ENCODE data around the gene KRT80. TPM values are rescaled to one million over a fixed set of nuclear protein-coding genes. Genes with fewer than 3 reads are reported as not detected.

The KRT80 gene
- total RNA-seq, 1 donor, result 1.3 TPM

DNA sequence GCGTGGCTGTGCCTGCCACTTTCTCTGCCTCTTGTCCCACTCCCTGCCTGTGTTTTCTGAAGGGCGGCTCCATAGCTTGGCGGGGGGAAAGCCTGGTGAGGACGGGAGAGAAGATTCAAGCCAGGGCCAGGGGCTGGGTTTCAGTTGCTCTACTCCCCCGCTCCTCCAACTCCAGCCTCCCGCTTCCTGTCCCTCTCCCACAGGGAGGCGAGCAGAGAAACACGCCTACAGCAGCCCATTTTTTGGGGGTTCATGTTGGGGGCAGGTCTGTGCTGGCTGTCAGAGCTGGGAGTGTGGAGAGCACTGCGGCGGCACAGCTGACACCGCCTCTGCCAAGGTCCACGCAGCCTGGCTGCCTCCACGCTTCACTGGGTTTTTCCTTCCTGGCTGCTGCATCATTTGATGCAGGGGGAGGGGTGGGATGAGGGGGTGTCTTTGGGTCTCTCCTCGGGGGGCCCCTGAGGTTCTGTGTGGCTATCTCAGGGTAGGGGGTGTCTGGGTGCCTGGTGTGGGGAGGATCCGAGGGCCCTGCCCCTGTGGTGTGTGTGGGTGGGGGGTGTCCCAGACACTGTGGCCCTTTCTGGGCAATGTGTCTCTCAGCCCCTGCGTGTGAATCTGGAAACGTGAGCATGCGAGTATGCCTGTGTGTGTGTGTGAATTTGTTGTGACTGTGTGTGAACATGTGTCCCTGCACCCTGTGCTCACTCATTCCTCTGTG is 10.7 kb upstream of the KRT80 start:
- peak; percentile 43 for DNase-seq (ENCODE audit: low read depth)
- TF ChIP-seq, protein P1, sequence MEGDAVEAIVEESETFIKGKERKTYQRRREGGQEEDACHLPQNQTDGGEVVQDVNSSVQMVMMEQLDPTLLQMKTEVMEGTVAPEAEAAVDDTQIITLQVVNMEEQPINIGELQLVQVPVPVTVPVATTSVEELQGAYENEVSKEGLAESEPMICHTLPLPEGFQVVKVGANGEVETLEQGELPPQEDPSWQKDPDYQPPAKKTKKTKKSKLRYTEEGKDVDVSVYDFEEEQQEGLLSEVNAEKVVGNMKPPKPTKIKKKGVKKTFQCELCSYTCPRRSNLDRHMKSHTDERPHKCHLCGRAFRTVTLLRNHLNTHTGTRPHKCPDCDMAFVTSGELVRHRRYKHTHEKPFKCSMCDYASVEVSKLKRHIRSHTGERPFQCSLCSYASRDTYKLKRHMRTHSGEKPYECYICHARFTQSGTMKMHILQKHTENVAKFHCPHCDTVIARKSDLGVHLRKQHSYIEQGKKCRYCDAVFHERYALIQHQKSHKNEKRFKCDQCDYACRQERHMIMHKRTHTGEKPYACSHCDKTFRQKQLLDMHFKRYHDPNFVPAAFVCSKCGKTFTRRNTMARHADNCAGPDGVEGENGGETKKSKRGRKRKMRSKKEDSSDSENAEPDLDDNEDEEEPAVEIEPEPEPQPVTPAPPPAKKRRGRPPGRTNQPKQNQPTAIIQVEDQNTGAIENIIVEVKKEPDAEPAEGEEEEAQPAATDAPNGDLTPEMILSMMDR (IDR thresholded peaks at IDR 0.05; ENCODE audit: insufficient read depth, low read depth, low read length), result no peak
- no peak overlapping the region for H3K4me3 ChIP-seq (ENCODE audit: low read depth, low read length)

DNA sequence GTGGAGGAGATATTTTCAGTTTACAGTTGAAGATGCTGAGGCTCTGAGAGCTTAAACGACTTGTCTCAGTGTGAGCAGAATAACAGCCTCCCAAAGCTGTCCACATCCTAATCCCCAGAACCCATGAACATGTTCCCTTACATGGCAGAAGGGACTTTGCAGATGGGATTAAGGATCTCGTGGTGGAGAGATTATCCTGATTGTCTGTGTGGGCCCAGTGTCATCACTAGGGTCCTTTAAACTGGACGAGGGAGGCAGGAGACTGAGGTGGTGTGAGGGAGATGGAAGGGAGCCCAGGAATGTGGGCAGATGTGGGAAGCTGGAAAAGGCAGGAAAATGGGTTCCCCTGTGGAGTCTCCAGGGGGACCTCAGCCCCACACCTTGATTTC is 9.6 kb upstream of the KRT80 start:
- TF ChIP-seq, protein P1 (IDR thresholded peaks at IDR 0.05; ENCODE audit: insufficient read depth, low read depth, low read length), result no peak
- no peak overlapping the region for H3K4me3 ChIP-seq (ENCODE audit: low read depth, low read length)
- no peak for DNase-seq (ENCODE audit: low read depth)

DNA sequence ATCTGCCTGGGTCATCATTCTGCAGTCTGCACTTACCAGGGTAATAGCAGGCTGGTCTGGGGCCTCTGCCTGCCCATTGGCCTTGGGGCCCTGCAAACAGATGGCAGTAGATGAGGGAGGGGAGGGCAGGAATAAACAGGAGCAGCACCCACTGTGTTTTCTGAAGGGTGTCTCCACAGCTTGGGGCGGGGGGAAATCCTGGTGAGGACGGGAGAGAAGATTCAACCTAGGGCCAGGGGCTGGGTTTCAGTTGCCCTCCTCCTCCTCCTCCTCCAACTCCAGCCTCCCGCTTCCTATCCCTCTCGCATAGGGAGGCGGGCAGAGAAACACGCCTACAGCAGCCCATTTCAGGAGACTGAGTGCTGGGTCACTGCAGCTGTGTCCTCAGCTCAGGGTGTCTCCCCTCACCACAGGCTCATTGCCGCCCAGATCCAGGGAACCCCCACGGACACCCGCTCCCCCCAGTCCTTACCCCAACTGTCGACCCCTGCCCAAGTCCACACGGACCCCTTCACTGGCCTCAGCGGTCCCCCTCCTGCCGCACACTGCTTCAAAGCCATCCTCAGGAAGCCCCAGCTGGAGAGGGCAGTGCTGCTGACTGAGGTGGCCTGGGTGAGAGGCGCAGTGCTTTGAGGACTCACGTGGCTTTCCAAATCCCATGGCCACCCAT is 9.1 kb upstream of the KRT80 start:
- no peak for DNase-seq (ENCODE audit: low read depth)
- no peak overlapping the region for H3K4me3 ChIP-seq (ENCODE audit: low read depth, low read length)
- TF ChIP-seq, protein P1 (IDR thresholded peaks at IDR 0.05; ENCODE audit: insufficient read depth, low read depth, low read length), result no peak

DNA sequence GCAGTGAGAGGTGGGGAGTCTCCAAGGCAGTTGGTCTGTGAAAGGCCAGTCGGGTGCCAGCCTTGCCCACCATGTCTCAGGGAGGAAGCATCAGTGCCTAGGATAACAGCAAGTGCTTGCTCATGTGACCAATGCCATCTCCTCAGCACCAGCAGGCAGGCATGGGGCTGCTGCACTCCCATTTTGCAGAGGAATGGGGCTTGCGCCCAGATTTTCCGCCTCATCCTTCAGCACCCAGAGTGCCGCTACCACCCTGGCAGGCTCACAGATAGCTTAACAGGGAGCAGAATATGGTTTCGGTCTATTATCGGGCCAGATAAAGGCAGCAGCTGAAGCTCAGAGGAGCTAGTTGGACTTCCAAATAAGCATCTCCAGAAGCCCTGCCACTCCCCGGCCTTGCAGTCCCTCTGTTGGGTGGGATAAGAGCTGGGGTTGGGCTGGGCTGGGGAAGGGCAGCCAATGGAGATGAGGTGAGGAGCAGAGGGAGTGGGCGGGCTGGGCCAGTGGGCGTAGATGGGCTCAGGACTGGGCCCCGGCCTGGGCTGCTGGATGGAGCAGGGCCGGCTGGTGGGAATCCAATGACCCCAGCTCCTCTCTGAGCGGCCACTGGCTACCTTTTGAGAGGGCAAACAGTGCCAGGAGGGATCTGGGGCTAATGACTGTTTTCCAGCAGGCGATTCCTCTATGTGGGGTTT is 8.4 kb upstream of the KRT80 start:
- TF ChIP-seq, protein P1 (IDR thresholded peaks at IDR 0.05; ENCODE audit: insufficient read depth, low read depth, low read length), result no peak
- no peak for DNase-seq (ENCODE audit: low read depth)
- H3K4me3 ChIP-seq (ENCODE audit: low read depth, low read length), result no peak overlapping the region

DNA sequence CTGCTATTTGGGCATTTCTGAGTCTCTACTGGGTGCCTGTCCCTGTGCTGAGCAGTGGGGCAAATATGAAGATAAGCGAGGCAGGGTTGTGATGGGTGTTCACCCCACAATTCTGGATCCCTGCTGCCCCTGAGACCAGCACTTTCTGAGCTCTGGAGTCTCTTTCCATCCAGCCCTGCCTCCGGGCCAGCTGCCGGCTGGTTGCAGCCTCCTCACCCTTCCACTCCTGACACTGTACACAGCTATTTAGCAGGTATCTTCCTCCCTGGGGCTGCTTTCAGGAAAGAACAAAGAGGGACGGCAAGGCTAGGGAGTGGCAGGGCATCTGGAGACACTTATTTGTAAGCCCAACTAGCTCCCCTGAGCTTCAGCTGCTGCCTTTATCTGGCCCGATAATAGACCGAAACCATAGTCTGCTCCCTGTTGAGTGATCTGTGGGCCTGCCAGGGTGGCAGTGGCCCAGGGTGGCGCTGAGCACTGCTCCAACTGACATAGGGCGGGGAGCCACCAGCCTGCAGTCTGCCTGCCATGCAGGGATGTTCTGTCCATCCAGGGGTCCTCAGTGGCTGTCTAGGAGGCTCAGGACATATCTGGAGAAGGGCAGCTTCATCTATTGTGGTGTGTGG is 7.6 kb upstream of the KRT80 start:
- no peak for DNase-seq (ENCODE audit: low read depth)
- TF ChIP-seq, protein P1 (IDR thresholded peaks at IDR 0.05; ENCODE audit: insufficient read depth, low read depth, low read length), result no peak
- no peak overlapping the region for H3K4me3 ChIP-seq (ENCODE audit: low read depth, low read length)

DNA sequence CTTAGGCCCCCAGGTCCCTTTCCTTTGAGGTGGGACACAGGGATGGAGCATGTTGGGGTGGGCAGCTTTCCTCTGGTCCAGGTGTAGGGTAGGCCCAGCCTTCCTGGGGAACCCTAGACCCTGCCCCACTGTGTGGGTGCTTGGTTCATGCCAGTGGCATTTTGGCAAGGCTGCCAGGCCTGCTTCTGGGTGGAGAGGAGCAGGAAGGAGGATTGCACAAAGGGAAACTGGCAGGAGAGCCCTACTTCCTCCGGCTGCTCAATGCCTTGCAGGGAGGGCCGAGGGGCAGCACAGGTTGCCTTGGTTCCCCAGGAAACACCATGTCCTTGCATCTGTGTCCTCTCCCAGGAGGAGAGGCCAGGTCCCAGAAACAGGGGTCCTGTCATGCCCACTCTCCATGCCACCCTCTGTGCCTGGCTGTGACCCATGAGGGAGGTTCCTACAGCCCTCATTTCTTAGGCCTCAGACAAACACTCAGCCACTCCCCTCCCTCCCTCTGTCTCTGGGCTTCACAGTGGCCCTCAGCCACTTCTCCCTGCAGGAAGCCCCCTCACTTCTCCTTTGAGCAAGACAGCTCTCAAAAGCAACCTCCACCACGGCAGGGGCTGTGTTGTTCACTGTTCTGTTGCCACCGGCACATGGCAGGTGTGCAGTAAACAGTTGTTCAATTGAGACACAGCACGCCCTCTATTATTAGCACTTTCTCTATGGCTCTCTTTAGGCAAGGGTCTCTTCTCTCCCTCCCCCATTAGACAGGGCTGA is 6.8 kb upstream of the KRT80 start:
- no peak overlapping the region for H3K4me3 ChIP-seq (ENCODE audit: low read depth, low read length)
- DNase-seq (ENCODE audit: low read depth), result no peak
- TF ChIP-seq, protein P1 (IDR thresholded peaks at IDR 0.05; ENCODE audit: insufficient read depth, low read depth, low read length), result no peak
